ENCODE data around the gene TBC1D17.

DNA sequence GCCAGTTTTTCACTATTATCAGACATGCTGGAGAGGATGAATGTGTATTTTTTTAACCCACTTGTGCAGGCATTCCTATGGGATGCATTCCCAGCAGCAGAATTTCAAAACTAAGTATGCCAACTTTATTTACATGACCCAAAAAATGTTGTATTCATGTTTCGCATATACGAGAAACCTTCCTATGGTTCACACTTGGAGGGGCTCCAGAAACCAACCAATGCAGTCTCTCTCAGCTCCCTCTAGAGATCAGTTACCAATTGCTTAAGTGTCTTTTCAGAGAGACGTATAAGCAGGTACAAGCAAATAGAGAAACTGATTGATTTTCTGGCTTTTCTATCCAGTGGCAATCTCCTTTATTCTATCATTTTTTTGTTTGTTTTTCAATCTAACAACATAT, 32.1 kb upstream of the TBC1D17 start:
- no peak for TF ChIP-seq POLR2A (IDR thresholded peaks at IDR 0.05)
- no peak for TF ChIP-seq CTCF (IDR thresholded peaks at IDR 0.05)
